ENCODE data around the gene BUB3. TPM values are rescaled to one million over a fixed set of nuclear protein-coding genes. Genes with fewer than 3 reads are reported as not detected.

Gene BUB3
- total and polyA plus RNA-seq, 2 of the 13 experiments (the other 11 are each of a cell fraction or from before 2014, with no cell fraction given): 174 to 188 TPM

GRCh38 chr10:123203393-123204126 is 49.4 kb downstream of the BUB3 start (continued):
- TF ChIP-seq ARID4A (CRISPR knock-in tag; IDR thresholded peaks at IDR 0.05; ENCODE audit: borderline replicate concordance) (no peak), STAT6 (CRISPR knock-in tag; IDR thresholded peaks at IDR 0.05; ENCODE audit: borderline replicate concordance) (no peak), XRCC5 (optimal IDR thresholded peaks at IDR 0.05; ENCODE audit: low read length) (no peak), RNF219 (CRISPR knock-in tag; IDR thresholded peaks at IDR 0.05) (no peak), ZNF570 (CRISPR knock-in tag; IDR thresholded peaks at IDR 0.05; ENCODE audit: borderline replicate concordance) (no peak), ZMYM4 (CRISPR knock-in tag; IDR thresholded peaks at IDR 0.05) (no peak), ZNF318 (CRISPR knock-in tag; IDR thresholded peaks at IDR 0.05) (no peak), ETS1 (CRISPR knock-in tag; IDR thresholded peaks at IDR 0.05) (no peak)

Data from HepG2 (cell line).